Stimulated activated CD4-positive, alpha-beta T cell treated with anti-CD3 and anti-CD28 coated beads, TNF-alpha, amount 100 ng/mL, for 4 hours (primary cell): ENCODE results near the gene OR52N1.

Experiments
- DNase-seq, 3 experiments: peaks; one replicate each; pipeline ENCODE4 v3.0.0-alpha.2; 2020; ENCODE audit warnings: low read depth in 3 of 3

OR52N1 gene

DNA sequence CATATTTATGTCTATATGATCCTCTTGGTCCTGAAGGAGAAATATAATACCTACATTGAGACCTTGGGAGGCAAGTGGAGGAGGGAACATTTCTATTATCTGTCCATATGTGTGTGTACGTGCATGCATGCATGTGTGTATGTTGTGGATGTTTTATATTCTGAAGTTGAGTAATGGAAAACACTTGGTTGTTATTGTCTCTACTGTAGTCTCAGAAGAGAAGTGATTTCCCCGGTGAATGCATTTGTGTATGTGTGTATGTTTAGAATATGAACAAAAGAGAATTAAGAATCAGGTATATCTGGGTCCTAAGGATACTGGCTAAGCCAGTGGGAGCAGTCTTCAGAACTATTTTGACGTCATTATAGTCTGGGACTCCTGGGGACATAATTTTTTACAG is at the start of gene OR52N1:
Gene OR52N1, minus strand, starts transcription at position 101 of the 400 bp plus-strand sequence. CDS start 2,449 bp downstream, outside the sequence.
- no peak for DNase-seq

DNA sequence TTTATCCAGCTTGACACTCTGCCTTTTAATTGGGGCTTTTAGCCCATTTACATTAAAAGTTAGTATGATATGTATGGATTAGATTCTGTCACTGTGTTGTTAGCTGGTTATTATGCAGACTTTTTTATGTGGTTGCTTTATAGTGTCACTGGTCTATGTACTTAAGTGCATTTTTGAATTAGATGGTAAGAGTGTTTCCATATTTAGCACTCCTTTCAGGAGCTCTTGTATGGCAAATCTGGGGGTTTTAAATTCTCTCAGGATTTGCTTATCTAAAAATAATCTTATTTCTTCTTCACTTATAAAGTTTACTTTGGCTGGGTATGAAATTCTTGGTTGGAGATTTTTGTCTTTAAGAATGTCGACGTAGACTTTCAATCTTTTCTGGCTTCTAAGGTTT is 46.6 kb upstream of the OR52N1 start:
- DNase-seq = no peak

DNA sequence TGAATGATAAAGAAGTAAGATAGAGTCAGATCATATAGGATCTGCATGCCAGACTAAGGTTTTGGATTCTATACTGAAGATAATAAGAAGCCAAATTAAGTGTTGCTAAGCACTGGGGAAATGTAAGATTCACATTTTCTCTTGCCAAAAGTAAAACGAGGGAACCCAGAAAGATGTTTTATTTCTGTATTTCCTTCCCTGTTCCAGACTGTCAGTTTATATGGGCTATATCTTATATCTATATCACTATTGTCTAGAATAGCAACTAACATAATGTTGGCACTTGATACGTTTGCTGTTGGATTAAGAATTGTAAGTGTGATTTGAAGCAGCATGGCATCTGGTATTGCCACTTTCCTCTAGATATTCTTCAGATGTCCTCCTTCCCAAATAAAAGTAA is 42.4 kb upstream of the OR52N1 start:
- DNase-seq = no peak

DNA sequence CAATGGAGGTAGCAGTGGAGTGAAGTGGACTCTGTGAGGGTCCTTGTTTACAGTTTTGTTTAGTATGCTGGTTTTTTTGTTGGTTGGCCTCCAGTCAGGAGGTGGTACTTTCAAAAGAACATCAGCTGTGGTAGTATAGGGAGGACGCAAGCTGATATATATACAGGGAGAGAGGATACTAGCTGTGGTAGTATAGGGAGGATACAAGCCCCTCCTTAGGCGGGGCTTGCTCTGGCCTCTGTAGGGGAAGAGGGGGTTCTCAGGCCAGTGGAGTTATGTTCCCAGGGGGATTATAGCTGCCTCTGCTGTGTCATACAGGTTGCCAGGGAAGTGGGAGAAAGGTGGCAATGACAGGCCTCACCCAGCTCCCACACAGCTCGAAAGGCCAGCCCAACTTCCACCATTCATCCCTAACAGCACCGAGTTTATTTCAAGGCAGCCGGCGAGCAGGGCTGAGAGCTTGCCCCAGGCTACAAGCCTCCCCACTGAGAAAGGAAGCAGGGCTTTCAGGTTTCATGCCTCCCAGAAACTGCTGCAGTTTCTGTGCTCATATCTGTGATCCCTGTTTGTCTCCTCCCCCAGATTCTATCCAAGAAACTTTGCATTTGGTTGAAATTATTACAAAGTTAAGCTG is 40.2 kb upstream of the OR52N1 start:
- DNase-seq = no peak

DNA sequence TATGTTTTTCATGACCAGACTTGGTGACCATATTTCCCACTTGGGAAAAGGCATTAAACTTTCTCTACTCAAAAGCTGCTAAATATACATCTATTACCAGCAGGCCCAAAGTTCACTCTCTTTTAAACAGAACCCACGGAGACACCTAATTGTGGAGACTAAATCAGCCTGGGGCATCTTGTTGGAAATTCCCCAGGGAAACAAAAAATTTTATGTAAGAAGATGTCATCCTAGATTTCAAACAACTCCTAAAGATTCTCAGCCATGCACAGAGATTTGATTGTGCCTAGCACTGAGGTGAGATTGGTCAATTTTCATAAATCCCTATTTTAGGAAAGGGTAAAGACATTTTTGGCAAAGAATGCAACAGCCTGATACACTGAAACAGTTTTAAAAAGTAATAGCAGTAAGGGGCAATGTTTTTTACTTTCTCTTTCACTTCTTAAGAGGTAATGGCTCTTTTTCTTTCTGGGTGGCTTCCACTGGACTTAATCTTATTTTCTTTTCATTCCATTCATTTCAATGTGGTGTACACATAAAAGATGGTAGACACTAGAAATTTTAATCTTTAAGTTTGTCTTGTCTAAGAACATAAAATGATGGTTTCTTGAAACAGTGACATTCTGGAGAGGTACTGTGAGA is 27.3 kb upstream of the OR52N1 start:
- DNase-seq = no peak

DNA sequence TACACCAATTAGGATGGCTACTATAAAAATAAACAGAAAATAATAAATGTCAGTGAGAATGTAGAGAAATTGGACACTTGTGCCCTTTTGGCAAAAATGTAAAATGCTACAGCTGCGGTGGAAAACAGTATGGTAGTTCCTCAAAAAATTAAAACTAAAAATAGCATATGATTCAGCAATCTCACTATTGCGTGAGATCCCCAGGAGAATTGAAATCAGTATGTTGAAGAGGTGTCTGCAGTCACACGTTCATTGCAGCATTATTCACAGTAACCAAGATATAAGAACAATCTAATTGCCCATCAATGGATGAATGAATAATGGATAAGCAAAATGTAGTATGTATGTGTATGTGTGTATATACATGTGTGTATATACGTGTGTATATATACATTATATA is 24.5 kb upstream of the OR52N1 start:
- no peak for DNase-seq

DNA sequence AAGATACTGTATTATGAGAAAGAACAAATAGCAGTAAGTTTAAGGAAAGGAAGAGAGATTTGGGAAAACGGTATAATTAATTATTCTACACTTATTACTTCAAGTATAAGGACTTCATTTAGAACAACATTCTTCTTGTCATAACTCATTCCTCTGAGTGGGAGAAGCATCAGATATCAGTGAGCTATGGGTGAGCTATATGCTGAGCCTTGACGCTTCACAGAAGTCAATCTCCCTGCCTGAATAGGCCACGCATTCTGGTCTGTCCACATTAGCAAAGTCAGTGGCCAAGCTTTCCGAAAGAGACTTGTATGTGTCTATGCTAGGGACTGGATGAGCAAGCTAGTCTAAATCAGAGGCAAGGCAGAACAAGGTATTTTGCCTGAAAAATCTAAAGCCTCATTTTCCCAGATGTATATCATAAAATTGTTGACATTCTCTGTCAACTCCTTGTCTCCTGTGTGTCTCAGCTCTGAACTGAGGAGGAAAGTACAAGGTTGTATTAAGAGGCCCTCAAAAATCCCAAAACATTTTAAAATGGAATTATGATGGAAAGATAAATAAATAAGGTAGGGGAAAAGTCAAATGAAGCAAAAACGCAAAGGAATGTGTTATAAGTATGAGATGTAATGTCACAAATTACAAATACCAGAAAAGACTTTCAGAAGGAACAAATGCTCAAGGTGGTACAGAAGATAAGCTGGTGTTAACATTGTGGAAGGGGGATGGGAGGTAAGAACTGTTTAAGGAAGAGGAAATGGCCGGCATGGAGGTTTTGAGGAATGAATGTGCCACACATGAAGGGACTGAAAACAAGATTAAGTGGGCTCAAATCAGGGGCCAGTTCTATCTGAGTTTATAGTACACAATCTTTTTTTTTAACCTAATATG is 19.1 kb upstream of the OR52N1 start:
- no peak for DNase-seq

DNA sequence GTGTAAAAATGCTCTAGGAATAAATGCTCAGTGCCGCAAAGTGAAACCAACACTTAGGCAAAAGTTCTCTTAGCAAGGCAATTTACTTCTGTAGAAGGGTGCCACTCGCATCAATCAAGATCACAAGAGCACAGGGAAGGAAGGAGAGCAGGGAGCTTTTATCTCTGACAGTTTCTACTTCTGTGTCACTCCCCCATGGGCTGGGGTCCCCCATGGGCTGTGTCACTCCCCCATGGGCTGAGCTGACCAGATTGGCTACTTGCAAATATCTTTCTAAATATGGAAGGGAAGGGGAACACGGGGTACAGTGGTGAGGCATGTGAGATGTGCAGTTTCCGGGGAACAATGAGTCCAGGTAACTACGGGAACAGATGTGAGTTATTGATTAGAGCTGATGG is 18.1 kb upstream of the OR52N1 start:
- DNase-seq = no peak

DNA sequence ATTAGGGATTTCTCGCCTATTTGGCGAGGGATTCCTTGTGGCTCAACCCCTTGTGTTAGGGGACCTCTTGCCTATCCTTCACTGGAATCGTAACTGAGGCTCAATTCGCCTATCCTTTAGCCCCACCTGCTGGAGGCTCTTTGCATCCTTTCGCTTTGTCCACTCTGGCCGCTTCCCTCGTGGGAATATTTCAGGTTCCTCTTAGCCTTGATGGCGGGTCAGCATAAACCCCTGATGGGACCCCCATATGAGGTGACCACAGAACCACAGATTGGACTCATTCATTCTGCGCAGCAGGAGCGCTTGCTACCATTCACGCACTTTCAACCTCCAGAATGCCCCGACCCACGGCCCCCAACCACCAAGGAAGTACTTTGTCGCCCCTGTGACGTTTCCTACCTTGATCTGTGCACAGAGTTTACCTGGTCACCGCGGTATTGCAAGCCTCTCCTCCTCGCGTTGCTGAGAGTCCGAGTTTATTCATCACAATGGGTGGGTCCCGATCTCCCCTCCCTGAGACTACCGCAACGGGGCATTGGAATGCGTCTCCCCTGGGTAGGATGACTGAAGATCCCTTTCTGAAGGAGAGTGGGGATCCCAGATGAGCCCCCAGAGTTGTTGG is 17.5 kb upstream of the OR52N1 start, which contains the start of gene OR52N2:
Gene OR52N2, plus strand, starts transcription at position 425 of the 622 bp plus-strand sequence. CDS start 11,412 bp downstream, outside the sequence.
- DNase-seq = peak; percentile 44 to 50 (median 49)

DNA sequence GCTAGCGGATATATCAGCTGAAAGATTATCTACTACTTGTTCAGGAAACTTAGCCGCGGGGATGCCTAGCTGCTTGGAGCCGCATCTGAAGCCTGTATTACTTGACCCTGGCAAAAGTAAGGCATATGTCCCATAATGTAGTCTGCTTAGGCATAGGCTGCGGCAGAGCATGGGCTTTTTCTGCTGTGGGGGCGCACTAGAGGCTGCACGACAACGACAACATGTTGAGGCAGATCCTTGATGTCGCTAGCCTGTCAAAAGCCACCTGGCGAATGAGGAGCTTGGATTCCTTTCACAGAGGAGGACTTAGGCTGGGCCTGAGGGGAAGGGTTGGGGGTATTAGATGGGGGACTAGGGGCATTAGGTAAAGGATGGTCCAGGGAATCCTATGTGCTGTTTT is 16.5 kb upstream of the OR52N1 start:
- DNase-seq = no peak

DNA sequence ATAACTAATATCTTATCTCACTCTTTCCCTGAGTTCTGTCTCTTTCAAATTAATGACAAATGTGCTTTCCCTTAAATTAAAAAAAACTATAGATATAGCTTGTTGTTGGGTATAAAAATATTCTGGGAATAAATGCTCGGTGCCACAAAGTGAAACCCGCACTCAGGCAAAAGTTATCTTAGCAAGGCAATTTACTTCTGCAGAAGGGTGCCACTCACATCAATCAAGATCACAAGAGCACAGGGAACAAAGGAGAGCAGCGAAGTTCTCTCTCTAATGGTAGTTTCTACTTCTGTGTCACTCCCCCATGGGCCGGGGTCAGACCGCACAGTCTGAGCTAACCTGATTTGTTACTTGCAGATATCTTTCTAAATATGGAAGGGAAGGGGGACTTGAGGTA is 12.9 kb upstream of the OR52N1 start:
- no peak for DNase-seq

DNA sequence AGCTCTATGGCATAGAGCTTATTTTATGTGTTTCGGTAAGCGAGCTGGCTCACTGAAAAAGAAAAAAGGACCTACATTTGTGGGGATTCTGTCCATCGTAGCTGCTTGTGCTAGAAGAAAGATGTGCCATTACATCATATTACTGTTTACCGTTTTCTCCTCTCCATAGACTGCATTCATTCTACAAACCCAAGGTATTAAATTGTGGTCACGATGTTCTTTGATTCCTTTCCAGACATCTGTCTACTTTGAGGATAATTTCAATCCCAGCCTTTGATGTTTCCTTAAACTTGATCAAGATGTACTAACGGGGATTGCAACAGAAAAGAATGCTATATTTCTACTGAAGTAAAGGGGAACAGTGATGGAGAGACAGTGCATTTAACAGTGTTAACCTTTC is 5.5 kb upstream of the OR52N1 start:
- no peak for DNase-seq

DNA sequence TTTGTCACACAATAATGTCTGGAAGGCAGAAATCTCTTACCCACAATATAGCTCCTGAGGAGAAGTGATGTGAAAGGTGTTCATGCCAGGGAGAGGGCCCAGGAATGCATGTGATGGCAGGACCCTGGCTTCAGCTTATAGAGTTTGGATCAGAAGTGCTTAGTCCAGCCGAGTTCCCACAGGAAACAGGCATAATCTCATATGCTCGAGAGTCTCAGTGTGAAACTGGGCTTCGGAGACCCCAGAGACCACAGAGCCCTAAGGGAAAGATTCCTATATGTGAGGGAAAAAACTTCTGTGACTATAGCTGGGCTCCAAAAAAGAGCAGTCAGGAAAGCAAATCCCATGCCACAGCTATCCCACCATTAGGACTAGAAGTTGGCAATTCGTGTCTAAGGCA is 7.8 kb downstream of the OR52N1 start, which contains the start of gene OR52N5:
Gene OR52N5, minus strand, starts transcription at position 101 of the 400 bp plus-strand sequence. CDS start 4,721 bp downstream, outside the sequence.
- DNase-seq = no peak

DNA sequence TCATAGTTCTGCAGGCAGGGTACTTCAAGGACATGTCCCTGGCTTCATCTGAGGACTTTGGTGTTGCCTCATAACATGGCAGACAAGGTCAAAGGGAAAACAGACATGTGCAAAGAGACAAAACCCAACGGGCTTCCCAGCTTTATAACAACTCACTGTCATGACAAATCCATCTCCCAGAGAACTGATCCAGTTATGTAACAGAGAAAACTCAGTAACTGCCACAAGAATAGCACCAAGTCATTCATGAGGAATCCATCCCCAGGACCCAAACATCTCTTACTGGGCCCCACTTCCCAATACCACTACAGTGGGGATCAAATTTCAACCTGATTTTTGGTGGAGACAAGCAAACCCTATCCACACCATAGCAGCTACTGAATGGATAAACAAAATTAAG is 24.0 kb downstream of the OR52N1 start:
- DNase-seq = no peak

DNA sequence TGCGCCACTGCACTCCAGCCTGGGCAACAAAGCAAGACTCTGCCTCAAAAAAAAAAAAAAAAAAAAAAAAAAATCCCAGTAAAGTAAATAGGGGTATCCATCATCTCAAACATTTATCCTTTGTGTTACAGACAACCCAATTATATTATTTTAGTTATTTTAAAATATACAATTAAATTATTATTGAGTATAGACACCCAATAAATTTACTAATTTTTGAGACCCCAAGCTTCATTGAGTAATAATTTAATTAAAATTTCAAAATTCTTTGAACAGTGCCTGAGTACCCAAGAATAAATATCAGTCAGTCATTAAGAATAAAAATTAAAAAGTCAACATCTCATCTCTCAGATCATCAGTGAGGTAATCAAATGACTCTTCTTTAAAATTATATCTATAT is 37.1 kb downstream of the OR52N1 start, which contains the start of gene OR52N4:
Gene OR52N4, plus strand, starts transcription at position 301 of the 400 bp plus-strand sequence. CDS start 498 bp downstream, outside the sequence.
- no peak for DNase-seq

DNA sequence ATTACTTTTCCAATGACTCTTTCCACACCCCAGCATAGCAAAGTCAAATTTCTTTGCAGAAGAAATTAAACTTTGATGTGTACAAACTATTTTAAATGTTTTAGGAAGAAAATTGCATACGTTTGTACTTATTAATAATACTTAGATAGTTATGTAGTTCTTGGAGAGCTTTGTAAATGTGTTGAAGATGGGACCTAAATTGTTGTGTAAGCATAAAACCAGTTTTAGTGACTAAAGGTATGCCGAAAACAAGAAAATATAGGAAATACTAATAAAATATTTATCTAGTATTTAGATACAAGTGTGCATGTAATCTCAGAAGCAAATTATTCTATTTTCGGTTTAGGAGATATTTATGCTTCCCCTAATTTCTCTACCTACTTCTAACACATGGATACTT is 41.2 kb downstream of the OR52N1 start:
- no peak for DNase-seq

DNA sequence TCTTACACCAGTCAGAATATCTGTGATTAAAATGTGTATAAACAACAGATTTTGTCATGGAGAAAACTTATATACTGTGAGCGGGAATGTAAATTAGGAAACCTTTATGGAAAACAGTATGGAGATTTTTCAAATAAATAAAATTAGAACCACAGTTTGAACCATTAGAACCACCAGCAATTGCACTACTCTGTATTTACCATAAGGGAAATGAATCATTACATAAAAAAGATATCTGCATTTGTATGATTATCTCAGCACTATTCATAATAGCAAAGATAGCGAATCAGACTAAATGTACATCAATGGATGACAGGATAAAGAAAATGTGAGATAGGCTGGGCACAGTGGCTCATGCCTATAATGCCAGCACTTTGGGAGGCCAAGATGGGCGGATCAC is 44.5 kb downstream of the OR52N1 start:
- no peak for DNase-seq

DNA sequence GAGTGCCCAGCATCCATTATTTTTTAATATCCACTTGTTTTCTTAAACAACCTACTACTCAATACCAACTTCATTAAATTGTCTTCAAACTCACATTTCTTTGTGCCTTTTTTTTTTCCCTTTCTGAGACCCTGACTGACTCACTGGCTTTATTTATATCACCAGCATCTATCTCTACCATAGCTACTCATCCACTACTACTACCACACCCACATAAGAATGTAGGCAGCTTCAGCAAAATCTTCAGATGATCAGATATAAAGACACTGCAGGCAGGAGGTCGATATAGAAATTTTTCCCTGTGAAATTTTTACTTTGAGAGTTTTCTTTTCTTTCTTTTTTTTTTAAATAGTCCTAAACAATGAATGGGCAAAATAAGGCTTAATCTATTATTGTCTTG is 52.6 kb downstream of the OR52N1 start:
- no peak for DNase-seq

DNA sequence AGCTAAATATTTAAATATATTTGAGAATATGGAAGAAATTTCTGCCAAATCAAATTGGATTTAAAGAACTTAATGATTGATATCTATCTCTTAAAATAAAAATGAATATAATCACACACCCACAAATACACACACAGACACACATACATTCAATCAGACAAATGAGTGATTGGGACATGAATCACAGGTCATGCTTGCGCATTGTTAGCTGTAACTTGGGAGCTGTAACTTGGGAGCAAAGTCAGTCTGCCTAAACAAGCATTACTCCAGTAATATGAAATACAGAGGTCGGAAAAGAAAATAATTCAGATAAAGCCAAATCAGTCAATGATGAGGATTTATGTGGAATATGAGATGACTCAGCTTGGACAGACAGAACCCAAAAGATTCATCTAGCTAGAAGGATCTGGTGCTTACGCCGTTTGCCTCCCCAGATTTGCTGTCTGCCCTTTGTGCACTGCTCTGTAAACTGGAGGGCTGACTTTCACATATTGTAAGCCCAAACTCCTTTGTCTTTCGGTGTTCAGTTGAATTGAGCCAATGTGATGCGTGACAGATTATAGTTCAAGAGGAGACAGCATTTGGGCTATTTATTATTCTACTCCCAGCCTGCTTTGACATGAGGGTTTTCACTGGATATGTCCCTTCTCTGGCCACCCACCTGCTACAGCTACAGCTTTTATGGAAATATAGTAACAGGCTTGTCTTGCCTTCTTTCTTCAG is 53.2 kb downstream of the OR52N1 start:
- no peak for DNase-seq

DNA sequence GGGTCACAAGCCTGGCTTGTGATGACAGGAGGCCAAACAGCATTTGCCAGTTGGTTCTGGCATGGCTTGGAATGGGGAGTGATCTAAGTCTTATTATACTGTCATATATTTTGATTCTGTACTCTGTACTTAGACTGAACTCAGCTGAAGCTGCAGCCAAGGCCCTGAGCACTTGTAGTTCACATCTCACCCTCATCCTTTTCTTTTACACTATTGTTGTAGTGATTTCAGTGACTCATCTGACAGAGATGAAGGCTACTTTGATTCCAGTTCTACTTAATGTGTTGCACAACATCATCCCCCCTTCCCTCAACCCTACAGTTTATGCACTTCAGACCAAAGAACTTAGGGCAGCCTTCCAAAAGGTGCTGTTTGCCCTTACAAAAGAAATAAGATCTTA is 54.0 kb downstream of the OR52N1 start:
- DNase-seq = no peak
